GM18861 (cell line): ENCODE measurements around the gene EVA1C.
"Not testable (repeated sequence)": the region's sequence is repeated elsewhere in the genome, so short reads cannot be mapped to it uniquely, and the experiment has no call there.

Experiments used
- ATAC-seq: cut with Tn5 transposase; IDR thresholded peaks from one replicate; pipeline ENCODE4 v1.9.1; 2021; ENCODE audit not compliant: unreplicated experiment

EVA1C gene

GRCh38 chr21:32459972-32460371, 47.5 kb downstream of the EVA1C start:
- no peak for ATAC-seq

- no peak for ATAC-seq
Measured at GRCh38 chr21:32461503-32461902, 49.0 kb downstream of the EVA1C start.

- not testable (repeated sequence) for ATAC-seq
Measured at GRCh38 chr21:32462564-32462963, 50.1 kb downstream of the EVA1C start.

- ATAC-seq = no peak
Measured at GRCh38 chr21:32463367-32463766, 50.9 kb downstream of the EVA1C start.

GRCh38 chr21:32463889-32464300, 51.4 kb downstream of the EVA1C start:
- ATAC-seq = no peak

GRCh38 chr21:32467291-32467690, 54.8 kb downstream of the EVA1C start:
- ATAC-seq = no peak

GRCh38 chr21:32468681-32469111, 56.2 kb downstream of the EVA1C start:
- no peak for ATAC-seq

GRCh38 chr21:32469628-32470027, 57.1 kb downstream of the EVA1C start:
- no peak for ATAC-seq

- no peak for ATAC-seq
Measured at GRCh38 chr21:32470206-32470605, 57.7 kb downstream of the EVA1C start.

- ATAC-seq = no peak
Measured at GRCh38 chr21:32472890-32473765, 60.6 kb downstream of the EVA1C start.

GRCh38 chr21:32474179-32475059, 61.9 kb downstream of the EVA1C start:
- no peak for ATAC-seq

GRCh38 chr21:32475162-32475812, 62.8 kb downstream of the EVA1C start:
- no peak for ATAC-seq

- no peak for ATAC-seq
Measured at GRCh38 chr21:32476661-32477423, 64.3 kb downstream of the EVA1C start.

GRCh38 chr21:32477424-32477745, 64.9 kb downstream of the EVA1C start:
- no peak for ATAC-seq

- ATAC-seq = no peak
Measured at GRCh38 chr21:32481875-32482408, 69.4 kb downstream of the EVA1C start.

- no peak for ATAC-seq
Measured at GRCh38 chr21:32482565-32483292, 70.2 kb downstream of the EVA1C start.

GRCh38 chr21:32483293-32483595, 70.7 kb downstream of the EVA1C start:
- no peak for ATAC-seq

- ATAC-seq = no peak
Measured at GRCh38 chr21:32484706-32485380, 72.3 kb downstream of the EVA1C start.

- ATAC-seq = no peak
Measured at GRCh38 chr21:32492376-32492775, 79.9 kb downstream of the EVA1C start.
